Retinal pigment epithelial cell (primary cell): ENCODE results near the gene GRIK1.
A peak's percentile ranks its signal among the peaks of the same experiment; 100 is the strongest.

Experiments
- DNase-seq: peaks from one replicate; pipeline ENCODE4 v3.0.0-alpha.2; 2010; ENCODE audit warnings: low read depth
- H3K4me3 ChIP-seq: 2 replicates; pipeline ENCODE4 v1.5.1; 2011; ENCODE audit warnings: mild to moderate bottlenecking, low read length, control low read depth, moderate library complexity
- CTCF ChIP-seq: conservative IDR thresholded peaks from 2 replicates; pipeline ENCODE4 v1.5.1; 2011; ENCODE audit warnings: low read depth, low read length, control low read depth, inconsistent platforms

GRIK1 gene

GRCh38 chr21:29708401-29708800, 231.4 kb downstream of the GRIK1 start:
- H3K4me3 ChIP-seq: no peak overlapping the region
- no peak for TF ChIP-seq CTCF
- no peak for DNase-seq

GRCh38 chr21:29704719-29705118, 235.1 kb downstream of the GRIK1 start:
- peak; percentile 48 for DNase-seq
- TF ChIP-seq CTCF: no peak
- H3K4me3 ChIP-seq: no peak overlapping the region

- TF ChIP-seq CTCF: no peak
- no peak for DNase-seq
- no peak overlapping the region for H3K4me3 ChIP-seq
Measured at GRCh38 chr21:29701676-29702075, 238.1 kb downstream of the GRIK1 start.

- H3K4me3 ChIP-seq: no peak overlapping the region
- no peak for DNase-seq
- no peak for TF ChIP-seq CTCF
Measured at GRCh38 chr21:29697555-29698193, 242.1 kb downstream of the GRIK1 start.

GRCh38 chr21:29696937-29697336, 242.9 kb downstream of the GRIK1 start:
- no peak for TF ChIP-seq CTCF
- no peak for DNase-seq
- no peak overlapping the region for H3K4me3 ChIP-seq

- no peak overlapping the region for H3K4me3 ChIP-seq
- TF ChIP-seq CTCF: no peak
- no peak for DNase-seq
Measured at GRCh38 chr21:29691616-29692491, 247.9 kb downstream of the GRIK1 start.

- DNase-seq: no peak
- no peak for TF ChIP-seq CTCF
- H3K4me3 ChIP-seq: no peak overlapping the region
Measured at GRCh38 chr21:29689753-29690152, 250.0 kb downstream of the GRIK1 start.
